Smooth muscle cell (in vitro differentiated cells): ENCODE measurements around the gene MBTPS2. TPM values are rescaled to one million over a fixed set of nuclear protein-coding genes. Genes with fewer than 3 reads are reported as not detected.
"Not testable (repeated sequence)": the region's sequence is repeated elsewhere in the genome, so short reads cannot be mapped to it uniquely, and the experiment has no call there.

Experiments
- DNase-seq: peaks from one replicate; lab custom pipeline; 2025; ENCODE audit not compliant: unreplicated experiment; lab: John Stamatoyannopoulos, UW
- H2AFZ ChIP-seq: fragments of 200-600 bp; sonication (generic); 2 replicates; pipeline ENCODE4 v1.6.0; 2016; ENCODE audit warnings: antibody characterized with exemption, low read depth, mild to moderate bottlenecking
- H3F3A ChIP-seq: fragments of 200-600 bp; sonication (generic); 2 replicates; pipeline ENCODE4 v1.6.0; 2017; ENCODE audit warnings: antibody characterized with exemption, low read depth
- H3K27ac ChIP-seq: fragments of 200-600 bp; sonication (generic); 2 replicates; pipeline ENCODE4 v1.5.1; 2016; ENCODE audit warnings: low read depth, mild to moderate bottlenecking
- H3K27me3 ChIP-seq: fragments of 200-600 bp; sonication (generic); 2 replicates; pipeline ENCODE4 v1.6.1; 2016; ENCODE audit warnings: low read depth, mild to moderate bottlenecking
- H3K36me3 ChIP-seq: fragments of 200-600 bp; sonication (generic); 2 replicates; pipeline ENCODE4 v1.5.1; 2016; ENCODE audit warnings: low read depth
- H3K4me1 ChIP-seq: fragments of 200-600 bp; sonication (generic); 2 replicates; pipeline ENCODE4 v1.5.1; 2016; ENCODE audit warnings: low read depth
- H3K4me2 ChIP-seq: fragments of 200-600 bp; sonication (generic); 2 replicates; pipeline ENCODE4 v1.6.0; 2016; ENCODE audit warnings: mild to moderate bottlenecking
- H3K4me3 ChIP-seq: fragments of 200-600 bp; sonication (generic); 2 replicates; pipeline ENCODE4 v1.5.1; 2016; ENCODE audit warnings: mild to moderate bottlenecking
- H3K79me2 ChIP-seq: fragments of 200-600 bp; sonication (generic); 2 replicates; pipeline ENCODE4 v1.6.0; 2016; ENCODE audit warnings: low read depth, mild to moderate bottlenecking
- H3K9ac ChIP-seq: fragments of 200-600 bp; sonication (generic); 2 replicates; pipeline ENCODE4 v1.6.0; 2016; ENCODE audit warnings: low read depth
- H3K9me3 ChIP-seq: fragments of 200-600 bp; sonication (generic); replicated peaks from 2 replicates; pipeline ENCODE4 v1.5.1; 2016; ENCODE audit warnings: low read depth
- H4K20me1 ChIP-seq: fragments of 200-600 bp; sonication (generic); 2 replicates; pipeline ENCODE4 v1.6.0; 2016; ENCODE audit warnings: low read depth
- CTCF ChIP-seq: fragments of 200-600 bp; sonication (generic); IDR thresholded peaks from 2 replicates; pipeline ENCODE4 v1.5.1; 2017; ENCODE audit warnings: borderline replicate concordance, mild to moderate bottlenecking, antibody characterized with exemption; ENCODE audit not compliant: insufficient read depth, poor library complexity, severe bottlenecking
- WGBS: methylation state at CpG from one replicate; pipeline ENCODE4 v1.1.7; 2016; ENCODE audit warnings: low lambda C conversion rate; 5-methylcytosine and 5-hydroxymethylcytosine counted together
- polyA plus RNA-seq: library from polyadenylated mRNA; unstranded; fragments of >200 nt; fragmentation: Nextera tagmentation; extraction: Ambion mirVana; gene quantifications from 2 replicates; pipeline ENCODE4 v1.2.1, GENCODE V29; 2016
- total RNA-seq: library from RNA; depleted of rRNA; stranded (reverse); fragments of >200 nt; gene quantifications from 2 replicates; pipeline ENCODE4 v1.2.3, GENCODE V29; 2014

The MBTPS2 gene
- total and polyA plus RNA-seq, 2 experiments from 2014 or later, result 14.1 to 16.6 TPM

DNA sequence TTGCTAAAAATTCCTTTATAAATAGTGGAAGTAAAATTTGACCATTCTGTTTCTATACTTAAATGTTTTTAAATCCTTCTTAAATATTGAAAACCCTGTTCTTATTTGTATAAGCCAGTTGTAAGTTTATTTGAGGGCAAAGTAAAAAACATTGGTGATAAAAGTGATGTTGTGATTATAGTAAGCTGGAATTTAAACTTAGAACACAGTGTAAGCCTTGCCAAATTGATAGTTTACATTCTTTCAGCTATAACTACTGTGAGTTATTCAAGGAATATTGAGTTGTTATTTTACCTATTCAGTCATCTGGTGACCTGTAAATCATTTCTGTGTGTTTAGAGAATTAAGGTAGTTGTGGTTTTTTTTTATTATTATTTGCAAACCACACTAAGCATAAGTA lies 26.0 kb downstream of the MBTPS2 start:
- no peak overlapping the region for H3K9ac ChIP-seq
- no peak for TF ChIP-seq CTCF
- no peak overlapping the region for H3K4me3 ChIP-seq
- H3K27ac ChIP-seq, result no peak overlapping the region
- no peak overlapping the region for H2AFZ ChIP-seq
- H3F3A ChIP-seq, result no peaks in the 10 kb centered on the region
- no peaks in the 10 kb centered on the region for H3K79me2 ChIP-seq
- no peaks in the 10 kb centered on the region for H3K27me3 ChIP-seq
- no peaks in the 10 kb centered on the region for H3K36me3 ChIP-seq
- H3K4me2 ChIP-seq, result no peak overlapping the region
- DNase-seq, result no peak
- H4K20me1 ChIP-seq, result no peaks in the 10 kb centered on the region
- no peaks in the 10 kb centered on the region for H3K4me1 ChIP-seq
- H3K9me3 ChIP-seq, result no peaks in the 10 kb centered on the region

GRCh38 chrX:21870494-21870893 lies 31.1 kb downstream of the MBTPS2 start:
- Histone ChIP-seq H3F3A (no peaks in the 10 kb centered on the region), H3K4me3 (no peak overlapping the region), H3K4me2 (no peak overlapping the region), H3K36me3 (no peaks in the 10 kb centered on the region), H4K20me1 (no peaks in the 10 kb centered on the region), H3K79me2 (no peaks in the 10 kb centered on the region), H3K27ac (no peak overlapping the region), H2AFZ (no peak overlapping the region), H3K9ac (no peak overlapping the region), H3K27me3 (no peaks in the 10 kb centered on the region), H3K9me3 (peaks cover 6% of the 10 kb centered on the region), H3K4me1 (no peaks in the 10 kb centered on the region)
- no peak for TF ChIP-seq CTCF
- 96% methylated on average over 1 of the region's 1 CpG for WGBS
- DNase-seq, result no peak

- no peaks in the 10 kb centered on the region for H3K36me3 ChIP-seq
- no peak overlapping the region for H3K27ac ChIP-seq
- no peaks in the 10 kb centered on the region for H3F3A ChIP-seq
- no peak for TF ChIP-seq CTCF
- WGBS, result 60% methylated on average over 4 of the region's 4 CpGs
- peaks cover 6% of the 10 kb centered on the region for H3K9me3 ChIP-seq
- no peaks in the 10 kb centered on the region for H3K79me2 ChIP-seq
- DNase-seq, result no peak
- no peak overlapping the region for H2AFZ ChIP-seq
- no peaks in the 10 kb centered on the region for H3K4me1 ChIP-seq
- H3K4me2 ChIP-seq, result no peak overlapping the region
- H4K20me1 ChIP-seq, result no peaks in the 10 kb centered on the region
- H3K9ac ChIP-seq, result no peak overlapping the region
- no peak overlapping the region for H3K4me3 ChIP-seq
- H3K27me3 ChIP-seq, result no peaks in the 10 kb centered on the region
Measured at GRCh38 chrX:21873063-21873775, 33.8 kb downstream of the MBTPS2 start.

DNA sequence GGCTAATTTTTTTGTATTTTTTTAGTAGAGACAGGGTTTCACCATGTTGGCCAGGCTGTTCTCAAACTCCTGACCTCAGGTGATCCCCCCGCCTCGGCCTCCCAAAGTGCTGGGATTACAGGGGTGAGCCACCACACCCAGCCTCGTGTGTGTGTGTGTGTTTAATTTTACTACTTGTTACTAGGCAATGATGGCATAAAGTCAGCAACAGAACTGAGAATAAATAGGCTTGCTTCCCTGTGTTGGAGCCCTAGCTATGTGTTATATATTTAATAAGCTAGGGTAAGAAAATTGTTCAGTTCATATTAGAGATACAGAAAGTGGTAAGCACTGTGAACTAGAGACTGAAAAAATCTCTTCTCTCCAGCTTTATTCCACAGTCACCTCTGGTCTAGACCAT lies 34.8 kb downstream of the MBTPS2 start:
- not testable (repeated sequence) for H3K79me2 ChIP-seq, H3K4me2 ChIP-seq, H3K27me3 ChIP-seq, DNase-seq, H2AFZ ChIP-seq, H3K27ac ChIP-seq, H4K20me1 ChIP-seq, H3K4me3 ChIP-seq, H3F3A ChIP-seq, H3K4me1 ChIP-seq, H3K9me3 ChIP-seq, H3K9ac ChIP-seq, H3K36me3 ChIP-seq
- 92% methylated on average over 3 of the region's 3 CpGs for whole genome bisulfite sequencing
